ENCODE measurements around the gene ERBB4. TPM values are rescaled to one million over a fixed set of nuclear protein-coding genes. Genes with fewer than 3 reads are reported as not detected.

The ERBB4 gene
- total RNA-seq, 1 donor from 2014 or later = not detected

GRCh38 chr2:211436182-211436581 is 1102.4 kb downstream of the ERBB4 start:
- intact Hi-C loops (cut with micrococcal nuclease) = no loop called here

- intact Hi-C loops (cut with micrococcal nuclease) = no loop called here
These were observed 1103.3 kb downstream of the ERBB4 start for GRCh38 chr2:211435331-211435730.

GRCh38 chr2:211434773-211435172 is 1103.8 kb downstream of the ERBB4 start:
- intact Hi-C loops (cut with micrococcal nuclease) = no loop called here

DNA sequence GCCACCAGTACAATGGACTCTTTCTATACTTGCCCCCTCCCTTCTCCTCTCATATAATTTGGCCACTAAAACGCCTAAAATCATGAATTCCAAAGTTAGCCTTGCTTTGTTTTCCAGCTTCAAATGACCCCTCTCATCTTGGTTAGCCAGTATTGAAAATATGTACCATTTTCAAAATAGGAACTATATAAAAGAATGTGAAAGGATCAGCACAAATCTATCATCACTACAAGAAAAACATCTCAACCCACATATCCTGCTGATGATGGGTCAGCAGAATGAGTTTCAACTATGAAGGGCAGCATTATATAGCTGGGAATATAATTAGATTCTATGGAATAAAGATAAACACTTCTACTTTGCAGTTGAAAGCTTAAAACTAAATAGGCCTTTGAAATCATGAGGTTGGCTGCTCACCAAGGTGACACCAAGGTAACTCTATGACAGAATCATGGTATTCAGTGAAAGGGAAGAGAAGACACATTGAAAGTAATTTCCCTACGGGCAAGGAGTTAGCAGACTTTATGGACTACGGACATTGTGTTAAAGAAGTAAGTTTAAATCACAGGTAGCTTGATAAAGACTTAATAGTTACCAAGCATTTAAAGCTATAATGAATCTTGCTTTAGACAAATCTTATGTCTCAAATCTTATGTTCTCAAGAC is 1109.2 kb downstream of the ERBB4 start:
- intact Hi-C loops (cut with micrococcal nuclease) = no loop called here

GRCh38 chr2:211426240-211426639 is 1112.4 kb downstream of the ERBB4 start:
- intact Hi-C loops (cut with micrococcal nuclease) = no loop called here

DNA sequence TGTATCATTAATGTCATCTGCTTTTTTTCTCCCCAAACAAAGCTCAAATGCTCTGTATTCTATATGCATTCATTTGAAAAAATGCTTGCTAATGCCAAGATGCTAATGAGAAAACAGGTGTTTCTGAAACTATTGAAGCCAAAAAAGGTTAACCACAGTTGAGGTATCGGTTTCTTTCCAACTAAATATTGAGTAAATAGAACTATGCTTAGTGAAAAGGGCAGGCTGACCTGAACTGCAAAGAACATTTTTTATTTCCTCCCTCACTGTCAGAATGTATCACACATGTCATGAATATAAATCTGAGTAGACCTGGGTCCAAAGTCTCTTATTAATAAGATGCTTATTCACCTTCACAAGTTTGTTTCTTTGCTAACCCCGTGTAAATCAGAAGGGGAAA is 1115.6 kb downstream of the ERBB4 start:
- intact Hi-C loops (cut with micrococcal nuclease) = no loop called here

- intact Hi-C loops (cut with micrococcal nuclease) = no loop called here
These were observed 1121.1 kb downstream of the ERBB4 start for GRCh38 chr2:211417544-211417943.

- intact Hi-C loops (cut with micrococcal nuclease) = no loop called here
These were observed 1122.2 kb downstream of the ERBB4 start for GRCh38 chr2:211416373-211416772.

- intact Hi-C loops (cut with micrococcal nuclease) = no loop called here
These were observed 1124.9 kb downstream of the ERBB4 start for GRCh38 chr2:211413746-211414145.

- intact Hi-C loops (cut with micrococcal nuclease) = no loop called here
These were observed 1130.1 kb downstream of the ERBB4 start for GRCh38 chr2:211408483-211408891.

DNA sequence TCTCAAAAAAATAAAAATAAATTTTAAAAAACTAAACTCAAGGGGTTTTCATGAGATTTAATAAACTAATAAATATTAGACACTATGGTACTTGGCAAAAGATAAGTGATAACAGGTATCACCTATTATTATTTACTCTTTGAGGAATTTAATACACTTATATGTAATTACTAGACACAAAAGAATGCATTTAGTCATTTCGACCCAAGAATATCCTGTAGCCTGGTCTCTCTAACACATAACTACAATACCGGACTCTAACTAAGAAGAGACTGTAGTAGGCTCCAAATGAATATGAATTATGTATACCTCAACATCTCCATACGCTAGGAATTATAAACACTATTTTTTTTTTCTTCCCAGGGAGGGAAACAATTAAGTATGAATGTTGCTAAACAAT is 1131.5 kb downstream of the ERBB4 start:
- intact Hi-C loops (cut with micrococcal nuclease) = no loop called here

- intact Hi-C loops (cut with micrococcal nuclease) = no loop called here
These were observed 1133.6 kb downstream of the ERBB4 start for GRCh38 chr2:211405036-211405435.

DNA sequence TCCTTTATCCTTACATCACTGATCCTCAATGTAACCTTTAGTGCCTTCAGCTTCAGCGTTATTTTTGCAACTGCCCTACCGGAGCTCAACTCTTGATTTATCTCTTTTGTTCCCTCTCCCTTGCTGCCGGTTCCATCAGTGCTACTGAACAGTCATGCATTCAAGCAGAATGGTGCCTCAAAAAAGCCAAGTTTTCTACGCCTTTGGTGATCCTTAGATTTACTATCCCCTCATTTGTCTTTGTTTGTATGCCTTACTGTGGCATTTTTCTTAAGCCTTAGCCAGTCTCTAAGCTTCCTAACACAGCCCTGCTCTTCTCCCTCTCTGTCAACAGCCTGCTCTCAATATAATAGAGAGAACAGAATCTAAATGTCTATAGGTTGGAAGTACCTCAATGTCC is 1134.5 kb downstream of the ERBB4 start:
- intact Hi-C loops (cut with micrococcal nuclease) = no loop called here

- intact Hi-C loops (cut with micrococcal nuclease) = no loop called here
These were observed 1137.3 kb downstream of the ERBB4 start for GRCh38 chr2:211401328-211401727.

DNA sequence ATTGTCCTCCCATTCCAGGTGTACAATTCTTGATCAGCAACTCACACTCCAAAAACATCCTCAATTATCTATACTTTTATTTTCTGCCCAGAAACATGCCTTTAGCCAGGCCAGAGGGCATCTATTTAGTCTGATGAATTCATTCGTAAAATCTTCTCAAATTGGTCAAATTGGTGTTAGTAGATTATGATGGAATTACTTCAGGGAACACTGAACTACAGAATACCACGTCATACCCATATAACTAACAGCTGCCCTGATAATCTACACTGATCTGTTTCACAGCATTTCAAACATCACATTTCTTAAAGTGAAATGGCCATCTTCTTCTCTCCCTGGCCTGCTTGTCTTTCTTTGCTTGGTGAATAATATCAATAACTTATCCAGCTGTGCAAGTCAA is 1140.8 kb downstream of the ERBB4 start:
- intact Hi-C loops (cut with micrococcal nuclease) = no loop called here

DNA sequence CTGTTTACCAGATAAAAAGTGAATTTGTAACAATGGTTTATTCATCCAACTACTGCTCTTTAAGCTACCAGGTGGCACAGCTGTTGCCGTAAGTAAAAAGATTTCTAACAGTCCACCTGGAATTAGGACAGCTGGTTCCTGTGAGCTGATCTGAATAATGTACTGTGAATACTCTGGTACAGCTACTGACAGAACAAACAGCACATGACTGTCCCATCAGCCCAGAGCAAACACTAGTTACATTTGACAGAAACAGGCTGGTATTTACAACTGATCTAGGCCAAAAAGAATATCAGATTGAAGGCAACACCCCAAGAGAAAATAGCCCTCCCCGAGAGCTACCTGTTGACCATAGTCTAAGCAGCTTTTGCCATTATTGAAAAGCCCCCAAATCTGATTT is 1141.8 kb downstream of the ERBB4 start:
- intact Hi-C loops (cut with micrococcal nuclease) = no loop called here

DNA sequence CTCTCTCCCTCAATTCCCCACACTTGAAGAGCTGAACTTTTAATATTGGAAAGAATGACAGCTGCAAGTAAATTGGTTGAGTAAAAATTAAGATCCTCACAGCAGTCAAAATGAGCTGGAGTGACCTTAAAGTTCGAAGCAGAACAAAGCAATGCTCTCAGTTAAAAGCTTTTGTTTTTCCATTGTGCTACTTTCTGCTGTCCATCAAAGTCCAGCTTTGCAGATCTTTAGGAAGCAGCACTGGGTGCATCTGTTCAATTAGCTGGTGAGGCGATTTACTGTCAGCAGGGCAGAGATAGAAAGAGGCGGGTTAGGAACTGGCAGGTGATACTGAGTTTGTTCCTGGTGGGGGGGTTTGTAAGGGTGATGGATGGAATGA is 1147.4 kb downstream of the ERBB4 start:
- intact Hi-C loops (cut with micrococcal nuclease) = no loop called here

GRCh38 chr2:211390536-211391188 is 1147.9 kb downstream of the ERBB4 start:
- intact Hi-C loops (cut with micrococcal nuclease) = no loop called here

DNA sequence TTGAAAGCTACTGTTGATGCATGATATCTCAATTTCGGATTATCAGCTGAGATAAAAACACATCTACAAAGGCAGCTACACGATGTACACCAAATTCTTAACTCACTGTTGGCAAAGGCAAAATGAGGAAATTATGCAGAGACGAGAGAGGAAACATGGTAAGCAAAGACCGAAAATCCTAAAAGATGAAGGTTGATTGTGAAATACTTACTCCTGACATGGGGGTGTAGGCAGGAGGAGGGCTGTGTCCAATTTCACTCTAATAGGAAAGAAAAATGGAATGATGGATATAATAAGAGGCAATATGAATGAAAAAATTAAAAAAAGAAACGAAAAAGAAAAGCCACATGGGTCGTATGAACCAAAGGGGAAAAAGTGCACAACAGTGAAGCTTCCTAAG is 1150.9 kb downstream of the ERBB4 start:
- intact Hi-C loops (cut with micrococcal nuclease) = no loop called here

DNA sequence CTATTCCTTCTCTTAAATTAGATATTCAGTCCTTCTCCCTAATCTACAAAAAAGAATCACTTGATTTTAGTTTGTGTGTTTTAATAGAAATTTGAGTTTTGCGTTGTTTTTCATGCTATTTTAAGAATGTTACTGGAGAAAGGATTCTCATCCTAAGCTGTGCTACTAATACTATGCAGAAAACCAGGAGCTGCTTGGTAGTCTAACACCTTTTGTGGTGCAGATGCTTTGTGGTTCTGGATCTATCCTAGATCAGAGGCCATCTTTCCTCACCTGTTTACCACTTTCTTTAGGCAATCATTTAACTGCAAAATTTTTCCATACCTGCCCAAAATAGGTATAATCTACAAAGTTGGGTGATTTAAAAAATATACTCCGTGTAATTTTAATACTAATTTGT is 1158.6 kb downstream of the ERBB4 start:
- intact Hi-C loops (cut with micrococcal nuclease) = no loop called here

DNA sequence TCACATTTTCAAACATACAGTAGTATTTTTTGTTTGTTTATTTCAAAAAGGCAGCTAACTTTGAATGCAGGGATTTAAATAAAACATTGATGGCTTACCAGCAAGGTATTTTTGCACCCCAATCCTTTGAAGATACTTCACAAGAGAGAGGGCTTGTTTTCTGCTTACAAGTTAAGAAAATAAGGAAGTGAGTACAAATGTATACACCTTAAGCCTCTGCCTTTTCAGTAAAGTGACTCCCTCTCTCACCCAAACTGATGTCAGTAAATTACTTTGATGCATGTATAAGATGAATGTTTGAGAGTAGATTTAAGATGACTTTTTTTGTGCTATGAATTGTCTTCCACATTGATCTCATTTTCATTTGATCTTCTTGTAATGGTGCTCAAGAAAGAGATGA is 1162.2 kb downstream of the ERBB4 start:
- intact Hi-C loops (cut with micrococcal nuclease) = no loop called here

DNA sequence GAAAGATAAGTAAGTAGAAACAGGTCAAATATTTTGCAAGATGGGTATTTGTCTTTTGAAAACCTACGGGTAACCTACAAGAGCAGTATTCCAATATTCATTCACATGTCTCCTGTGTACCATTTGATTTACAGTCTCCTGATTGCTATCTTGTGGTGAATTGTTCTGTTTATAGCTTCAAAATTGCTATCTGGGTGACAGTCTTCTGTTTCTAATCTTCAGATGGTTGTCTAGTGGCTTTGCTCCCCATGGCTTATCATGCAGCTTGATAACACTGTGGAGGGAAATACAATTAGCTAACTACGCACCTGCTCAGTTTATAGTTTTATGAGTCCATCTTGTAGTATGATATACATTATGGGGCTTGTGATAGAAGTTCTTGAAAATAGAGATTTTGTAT is 1165.4 kb downstream of the ERBB4 start:
- intact Hi-C loops (cut with micrococcal nuclease) = no loop called here

- intact Hi-C loops (cut with micrococcal nuclease) = no loop called here
These were observed 1167.1 kb downstream of the ERBB4 start for GRCh38 chr2:211371465-211371864.

Measured in T-helper 1 cell treated with Interleukin-12 subunit alpha and Interleukin-12 subunit beta and Interleukin-4 antibody, amounts not matched to agents 30 ng/mL and 1 ng/mL, for 36 hours (primary cell).